ENCODE data around the gene BIRC7.

The BIRC7 gene

DNA sequence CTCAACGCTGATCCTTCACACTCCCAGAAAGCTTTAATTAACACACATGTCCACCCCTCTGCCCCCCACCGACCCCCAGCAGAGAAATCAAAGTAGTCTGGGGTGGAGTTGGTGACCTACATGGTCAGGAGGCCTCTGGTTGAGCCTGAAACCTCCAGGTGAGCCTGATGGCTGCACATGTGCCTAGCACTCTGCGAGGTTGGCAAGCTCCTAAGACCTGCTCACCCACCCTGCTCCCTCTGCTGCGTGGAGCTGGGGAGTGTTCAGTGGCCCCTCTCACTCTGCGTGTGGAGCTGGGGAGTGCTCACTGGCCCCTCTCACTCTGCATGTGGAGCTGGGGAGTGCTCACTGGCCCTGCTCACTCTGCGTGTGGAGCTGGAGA is 11.9 kb upstream of the BIRC7 start:
- no peaks in the 10 kb centered on the region for H3K36me3 ChIP-seq (replicated peaks)
- H3K27me3 ChIP-seq (replicated peaks): peaks cover 3% of the 10 kb centered on the region
- TF ChIP-seq, protein P1, sequence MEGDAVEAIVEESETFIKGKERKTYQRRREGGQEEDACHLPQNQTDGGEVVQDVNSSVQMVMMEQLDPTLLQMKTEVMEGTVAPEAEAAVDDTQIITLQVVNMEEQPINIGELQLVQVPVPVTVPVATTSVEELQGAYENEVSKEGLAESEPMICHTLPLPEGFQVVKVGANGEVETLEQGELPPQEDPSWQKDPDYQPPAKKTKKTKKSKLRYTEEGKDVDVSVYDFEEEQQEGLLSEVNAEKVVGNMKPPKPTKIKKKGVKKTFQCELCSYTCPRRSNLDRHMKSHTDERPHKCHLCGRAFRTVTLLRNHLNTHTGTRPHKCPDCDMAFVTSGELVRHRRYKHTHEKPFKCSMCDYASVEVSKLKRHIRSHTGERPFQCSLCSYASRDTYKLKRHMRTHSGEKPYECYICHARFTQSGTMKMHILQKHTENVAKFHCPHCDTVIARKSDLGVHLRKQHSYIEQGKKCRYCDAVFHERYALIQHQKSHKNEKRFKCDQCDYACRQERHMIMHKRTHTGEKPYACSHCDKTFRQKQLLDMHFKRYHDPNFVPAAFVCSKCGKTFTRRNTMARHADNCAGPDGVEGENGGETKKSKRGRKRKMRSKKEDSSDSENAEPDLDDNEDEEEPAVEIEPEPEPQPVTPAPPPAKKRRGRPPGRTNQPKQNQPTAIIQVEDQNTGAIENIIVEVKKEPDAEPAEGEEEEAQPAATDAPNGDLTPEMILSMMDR (IDR thresholded peaks at IDR 0.05; ENCODE audit: low read depth, low read length, missing control alignments): no peak
- H3K4me3 ChIP-seq (ENCODE audit: low read depth, low read length): no peak overlapping the region
- in situ Hi-C loops (cut with HindIII; ENCODE audit: low pct_ligation_motif_present, low sequenced_read_pairs): no loop called here
- no peak overlapping the region for H3K27ac ChIP-seq
- DNase-seq: no peak

DNA sequence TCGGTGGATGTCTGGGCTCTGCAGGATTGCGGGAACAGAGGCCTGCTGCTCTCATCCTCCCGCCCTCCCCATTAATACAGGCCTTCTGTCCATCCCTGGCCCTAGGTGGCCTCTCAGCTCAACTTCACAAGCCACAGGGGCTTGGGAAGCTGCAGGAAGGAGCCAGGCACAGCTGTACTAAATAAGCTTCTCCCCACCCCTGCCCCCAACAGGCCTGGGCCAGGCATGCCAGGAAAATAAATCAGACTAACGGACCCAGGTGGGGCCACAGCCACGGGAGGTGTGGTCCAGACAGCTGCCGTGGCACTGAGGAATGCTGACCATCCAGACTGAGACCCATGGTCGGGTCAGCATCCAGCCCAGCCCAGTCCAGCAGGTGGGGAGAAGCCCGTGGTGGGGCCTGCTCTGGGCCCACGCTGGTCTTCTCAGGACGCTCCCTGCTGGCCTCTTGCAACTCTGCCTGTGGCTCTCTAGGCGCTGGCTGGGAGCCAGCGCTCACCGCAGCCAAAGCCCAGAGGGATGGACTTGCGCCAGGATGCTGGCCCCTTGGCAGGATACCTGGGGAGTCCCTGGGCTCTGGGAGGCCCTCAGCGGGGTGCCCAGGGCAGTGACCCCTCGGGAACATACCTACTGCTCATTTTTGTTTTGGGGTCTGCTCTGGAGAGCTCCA is 11.2 kb upstream of the BIRC7 start:
- Histone ChIP-seq H3K27me3 (replicated peaks) (peaks cover 3% of the 10 kb centered on the region), H3K4me3 (ENCODE audit: low read depth, low read length) (no peak overlapping the region), H3K27ac (no peak overlapping the region), H3K36me3 (replicated peaks) (no peaks in the 10 kb centered on the region)
- DNase-seq: peak; percentile 27
- TF ChIP-seq, protein P1 (IDR thresholded peaks at IDR 0.05; ENCODE audit: low read depth, low read length, missing control alignments): peak; percentile 56
- in situ Hi-C loops (cut with HindIII; ENCODE audit: low pct_ligation_motif_present, low sequenced_read_pairs): no loop called here

DNA sequence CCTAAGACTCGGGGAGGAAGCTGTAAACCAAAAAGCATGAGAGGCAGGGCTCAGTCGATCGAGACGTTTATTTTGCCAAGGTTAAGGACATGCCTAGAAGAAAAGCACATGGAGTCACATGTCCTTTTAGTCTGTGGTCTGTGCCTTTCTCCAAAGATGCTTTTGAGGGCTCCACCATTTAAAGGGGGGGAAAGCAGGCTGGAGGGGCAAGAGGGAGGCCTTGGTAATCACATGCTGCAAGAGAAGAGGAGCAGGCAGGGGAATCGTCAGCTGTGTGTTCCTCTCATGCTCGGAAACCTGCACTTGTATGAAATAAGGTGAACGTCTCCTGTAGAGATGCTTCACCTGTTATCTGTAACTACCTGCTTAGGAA is 10.6 kb upstream of the BIRC7 start:
- TF ChIP-seq, protein P1 (IDR thresholded peaks at IDR 0.05; ENCODE audit: low read depth, low read length, missing control alignments): no peak
- no peak overlapping the region for H3K4me3 ChIP-seq (ENCODE audit: low read depth, low read length)
- no peak for DNase-seq
- in situ Hi-C loops (cut with HindIII; ENCODE audit: low pct_ligation_motif_present, low sequenced_read_pairs): no loop called here
- no peak overlapping the region for H3K27ac ChIP-seq
- H3K27me3 ChIP-seq (replicated peaks): peaks cover 3% of the 10 kb centered on the region
- no peaks in the 10 kb centered on the region for H3K36me3 ChIP-seq (replicated peaks)

DNA sequence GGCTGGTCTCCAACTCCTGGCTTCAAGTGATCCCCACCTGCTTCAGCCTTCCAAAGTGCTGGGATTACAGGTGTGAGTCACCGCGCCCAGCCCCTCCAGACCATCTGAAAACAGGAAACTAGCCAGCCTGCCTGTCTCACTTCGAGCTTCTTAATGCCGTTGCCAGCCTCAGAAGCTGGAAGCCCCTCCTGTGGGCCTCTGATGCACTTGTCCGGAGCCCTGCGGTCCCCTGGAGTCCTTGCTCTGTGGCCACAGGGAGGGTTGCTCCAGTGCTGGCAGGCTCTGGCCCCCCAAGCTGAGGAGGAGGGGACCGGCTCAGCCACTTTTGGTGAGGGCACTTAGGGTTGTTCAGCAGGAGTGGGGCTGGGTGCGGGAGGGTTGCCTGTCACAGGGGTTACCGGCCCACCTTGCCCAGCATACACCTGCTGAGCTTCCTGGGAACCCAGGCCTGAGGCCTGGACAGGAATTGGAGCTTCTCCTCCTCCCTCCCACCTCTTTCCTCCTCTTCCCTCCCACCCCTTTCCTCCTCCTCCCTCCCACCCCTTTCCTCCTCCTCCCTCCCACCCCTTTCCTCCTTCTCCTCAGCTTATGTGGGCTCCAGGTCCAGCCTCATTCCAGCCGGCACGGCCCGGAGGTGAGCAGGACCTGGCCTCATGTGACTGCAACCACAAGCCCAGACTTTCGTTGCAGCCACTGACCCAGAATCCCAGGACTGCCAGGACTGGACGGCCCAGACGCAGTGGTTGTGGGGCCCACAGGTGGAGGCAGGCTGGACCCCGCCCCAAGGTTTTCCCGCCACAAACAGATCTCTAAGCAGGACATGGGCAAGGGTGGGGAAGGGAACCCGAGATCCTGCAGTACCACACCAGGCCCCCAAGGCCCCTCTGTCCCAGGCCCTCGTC is 9.4 kb upstream of the BIRC7 start:
- TF ChIP-seq, protein P1 (IDR thresholded peaks at IDR 0.05; ENCODE audit: low read depth, low read length, missing control alignments): no peak
- no peaks in the 10 kb centered on the region for H3K27me3 ChIP-seq (replicated peaks)
- DNase-seq: no peak
- in situ Hi-C loops (cut with HindIII; ENCODE audit: low pct_ligation_motif_present, low sequenced_read_pairs): no loop called here
- H3K36me3 ChIP-seq (replicated peaks): no peaks in the 10 kb centered on the region
- H3K27ac ChIP-seq: no peak overlapping the region
- no peak overlapping the region for H3K4me3 ChIP-seq (ENCODE audit: low read depth, low read length)

DNA sequence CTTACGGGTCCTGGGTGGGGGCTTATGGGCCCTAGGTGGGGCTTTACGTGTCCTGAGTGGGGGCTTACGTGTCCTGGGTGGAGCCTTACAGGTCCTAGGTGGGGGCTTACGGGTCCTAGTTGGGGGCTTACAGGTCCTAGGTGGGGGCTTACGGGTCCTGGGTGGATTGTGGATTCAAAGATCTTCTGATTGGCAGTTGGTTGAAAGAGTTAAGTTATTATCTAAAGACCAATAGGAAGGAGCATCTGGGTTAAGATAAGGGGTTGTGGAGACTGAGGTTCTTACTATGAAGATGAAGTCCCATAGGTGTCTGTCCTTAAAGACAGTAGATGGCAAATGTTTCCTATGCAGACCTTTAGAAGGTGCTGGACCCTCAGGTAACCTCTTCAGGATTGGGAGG is 8.4 kb upstream of the BIRC7 start:
- in situ Hi-C loops (cut with HindIII; ENCODE audit: low pct_ligation_motif_present, low sequenced_read_pairs): no loop called here
- Histone ChIP-seq H3K4me3 (ENCODE audit: low read depth, low read length) (no peak overlapping the region), H3K36me3 (replicated peaks) (no peaks in the 10 kb centered on the region), H3K27me3 (replicated peaks) (no peaks in the 10 kb centered on the region), H3K27ac (no peak overlapping the region)
- TF ChIP-seq, protein P1 (IDR thresholded peaks at IDR 0.05; ENCODE audit: low read depth, low read length, missing control alignments): no peak
- DNase-seq: no peak
